Loucy (cell line): Measurements from ENCODE around the gene HDLBP.

ENCODE experiments used
- CTCF ChIP-seq: fragments of 200-600 bp; sonication (generic); conservative IDR thresholded peaks from 2 replicates; pipeline ENCODE4 v1.5.1; 2014; ENCODE audit warnings: mild to moderate bottlenecking, antibody characterized with exemption, low read length
- EZH2phosphoT487 ChIP-seq: fragments of 200-600 bp; IDR thresholded peaks from 2 replicates; pipeline ENCODE4 v1.6.1; 2018; ENCODE audit warnings: antibody characterized with exemption, mild to moderate bottlenecking, moderate library complexity, borderline replicate concordance

DNA sequence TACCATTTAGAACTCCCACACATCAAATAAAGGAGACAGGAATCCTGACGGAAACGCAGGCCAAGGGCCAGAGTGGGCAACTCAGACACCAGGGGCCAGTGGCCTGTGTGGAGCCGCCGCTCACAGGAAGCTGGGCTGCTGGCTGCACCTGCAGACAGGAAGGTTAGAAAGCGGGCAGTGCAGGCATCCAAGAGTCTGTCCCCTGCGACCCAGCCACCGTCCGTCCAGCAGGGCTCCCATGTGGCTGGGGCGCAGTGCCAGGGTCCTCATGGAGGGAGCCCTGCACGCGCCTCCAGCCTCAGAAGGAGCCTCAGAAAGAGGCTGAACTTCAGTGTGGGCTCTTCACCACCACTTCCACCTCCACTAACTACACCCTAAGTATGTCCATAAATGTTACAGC is 129.5 kb downstream of the HDLBP start:
- TF ChIP-seq CTCF: no peak
- no peak for TF ChIP-seq EZH2phosphoT487
